HUES64 (cell line): ENCODE results near the gene PPP2R2B.

Experiments
- H3K27ac ChIP-seq: 2 replicates; pipeline ENCODE4 v1.7.0; 2013; ENCODE audit warnings: low read depth, low read length, inconsistent platforms
- H3K27me3 ChIP-seq: 2 replicates; pipeline ENCODE4 v1.6.1; 2013; ENCODE audit warnings: mild to moderate bottlenecking, low read length; ENCODE audit not compliant: insufficient read depth
- H3K36me3 ChIP-seq: 2 replicates; pipeline ENCODE4 v1.6.1; 2013; ENCODE audit warnings: mild to moderate bottlenecking, low read length; ENCODE audit not compliant: insufficient read depth
- H3K4me1 ChIP-seq: 2 replicates; pipeline ENCODE4 v1.6.1; 2013; ENCODE audit warnings: mild to moderate bottlenecking, low read length, moderate library complexity; ENCODE audit not compliant: insufficient read depth
- H3K4me3 ChIP-seq: 2 replicates; pipeline ENCODE4 v1.5.1; 2013; ENCODE audit warnings: mild to moderate bottlenecking, low read length, moderate library complexity
- H3K9ac ChIP-seq: 2 replicates; pipeline ENCODE4 v1.6.1; 2013; ENCODE audit warnings: mild to moderate bottlenecking, low read depth, low read length
- H3K9me3 ChIP-seq: 2 replicates; pipeline ENCODE4 v1.6.1; 2013; ENCODE audit warnings: low read depth, low read length; ENCODE audit not compliant: insufficient read depth
- WGBS: fragments of 150-250, 120-280 bp; methylation state at CpG from one replicate; pipeline ENCODE4 v1.1.7; 2013; ENCODE audit warnings: missing lambda C conversion rate; 5-methylcytosine and 5-hydroxymethylcytosine counted together

PPP2R2B gene

GRCh38 chr5:146884066-146884626 lies 5.6 kb upstream of the PPP2R2B start:
- Histone ChIP-seq H3K4me3 (no peak overlapping the region), H3K4me1 (peaks cover 21% of the 10 kb centered on the region), H3K9ac (no peak overlapping the region), H3K27me3 (peaks cover 16% of the 10 kb centered on the region), H3K36me3 (no peaks in the 10 kb centered on the region), H3K27ac (no peak overlapping the region), H3K9me3 (no peaks in the 10 kb centered on the region)
- WGBS, result 93% methylated on average over 4 of the region's 5 CpGs

GRCh38 chr5:146883511-146883910 lies 5.0 kb upstream of the PPP2R2B start:
- Histone ChIP-seq H3K36me3 (no peaks in the 10 kb centered on the region), H3K4me3 (no peak overlapping the region), H3K27ac (no peak overlapping the region), H3K27me3 (peaks cover 22% of the 10 kb centered on the region), H3K4me1 (peaks cover 17% of the 10 kb centered on the region), H3K9ac (no peak overlapping the region), H3K9me3 (no peaks in the 10 kb centered on the region)
- WGBS, result 100% methylated on average over 1 of the region's 2 CpGs

- whole genome bisulfite sequencing, result 89% methylated on average over 6 of the region's 7 CpGs
- Histone ChIP-seq H3K4me1 (peaks cover 21% of the 10 kb centered on the region), H3K27ac (no peak overlapping the region), H3K27me3 (peaks cover 46% of the 10 kb centered on the region), H3K4me3 (no peak overlapping the region), H3K36me3 (no peaks in the 10 kb centered on the region), H3K9ac (no peak overlapping the region), H3K9me3 (no peaks in the 10 kb centered on the region)
Observed at GRCh38 chr5:146880966-146881365, 2.4 kb upstream of the PPP2R2B start.

GRCh38 chr5:146877783-146878475 lies 628 bp downstream of the PPP2R2B start:
- peak overlapping the region; percentile 67 for H3K4me3 ChIP-seq
- WGBS, result under 1% methylated on average over 59 of the region's 59 CpGs
- no peaks in the 10 kb centered on the region for H3K36me3 ChIP-seq
- H3K9me3 ChIP-seq, result no peaks in the 10 kb centered on the region
- peaks cover 53% of the 10 kb centered on the region for H3K27me3 ChIP-seq
- H3K4me1 ChIP-seq, result peaks cover 45% of the 10 kb centered on the region
- no peak overlapping the region for H3K27ac ChIP-seq
- H3K9ac ChIP-seq, result peak overlapping the region; percentile 47

GRCh38 chr5:146877178-146877681 lies 1.3 kb downstream of the PPP2R2B start:
- peaks cover 53% of the 10 kb centered on the region for H3K27me3 ChIP-seq
- no peak overlapping the region for H3K27ac ChIP-seq
- WGBS, result 3% methylated on average over 14 of the region's 14 CpGs
- H3K9me3 ChIP-seq, result no peaks in the 10 kb centered on the region
- H3K4me3 ChIP-seq, result peak overlapping the region; percentile 67
- H3K4me1 ChIP-seq, result peaks cover 51% of the 10 kb centered on the region
- peak overlapping the region; percentile 47 for H3K9ac ChIP-seq
- no peaks in the 10 kb centered on the region for H3K36me3 ChIP-seq

GRCh38 chr5:146873186-146873917 lies 5.2 kb downstream of the PPP2R2B start:
- 92% methylated on average over 7 of the region's 7 CpGs for WGBS
- H3K9ac ChIP-seq, result no peak overlapping the region
- H3K9me3 ChIP-seq, result no peaks in the 10 kb centered on the region
- H3K4me1 ChIP-seq, result peaks cover 59% of the 10 kb centered on the region
- peaks cover 3% of the 10 kb centered on the region; the same call in 1 of the 2 replicates for H3K36me3 ChIP-seq
- H3K4me3 ChIP-seq, result no peak overlapping the region
- H3K27ac ChIP-seq, result no peak overlapping the region
- peaks cover 29% of the 10 kb centered on the region for H3K27me3 ChIP-seq

GRCh38 chr5:146872188-146872587 lies 6.4 kb downstream of the PPP2R2B start:
- 21% methylated on average over 1 of the region's 1 CpG for WGBS
- Histone ChIP-seq H3K9me3 (no peaks in the 10 kb centered on the region), H3K27me3 (peaks cover 20% of the 10 kb centered on the region), H3K4me3 (peak overlapping the region; percentile 6; the same call in 1 of the 2 replicates), H3K36me3 (peaks cover 3% of the 10 kb centered on the region; the same call in 1 of the 2 replicates), H3K27ac (peak overlapping the region; percentile 58; the same call in 1 of the 2 replicates), H3K4me1 (peaks cover 59% of the 10 kb centered on the region), H3K9ac (no peak overlapping the region)

- Histone ChIP-seq H3K27ac (no peak overlapping the region), H3K9ac (no peak overlapping the region), H3K27me3 (no peaks in the 10 kb centered on the region), H3K4me3 (no peak overlapping the region), H3K36me3 (peaks cover 3% of the 10 kb centered on the region; the same call in 1 of the 2 replicates), H3K9me3 (no peaks in the 10 kb centered on the region), H3K4me1 (peaks cover 20% of the 10 kb centered on the region)
- 100% methylated on average over 1 of the region's 1 CpG for WGBS
Observed at GRCh38 chr5:146867996-146868708, 10.4 kb downstream of the PPP2R2B start.

- Histone ChIP-seq H3K4me3 (no peak overlapping the region), H3K9ac (no peak overlapping the region), H3K27ac (no peak overlapping the region), H3K36me3 (peaks cover 3% of the 10 kb centered on the region; the same call in 1 of the 2 replicates), H3K27me3 (no peaks in the 10 kb centered on the region), H3K4me1 (peaks cover 1% of the 10 kb centered on the region), H3K9me3 (no peaks in the 10 kb centered on the region)
- 100% methylated on average over 1 of the region's 2 CpGs for WGBS
Observed at GRCh38 chr5:146866263-146866662, 12.3 kb downstream of the PPP2R2B start.

GRCh38 chr5:146862641-146863040 lies 15.9 kb downstream of the PPP2R2B start:
- 93% methylated on average over 1 of the region's 1 CpG for WGBS
- no peak overlapping the region for H3K4me3 ChIP-seq
- no peaks in the 10 kb centered on the region for H3K9me3 ChIP-seq
- peaks cover 8% of the 10 kb centered on the region; the same call in 1 of the 2 replicates for H3K4me1 ChIP-seq
- H3K9ac ChIP-seq, result no peak overlapping the region
- H3K27ac ChIP-seq, result no peak overlapping the region
- no peaks in the 10 kb centered on the region for H3K27me3 ChIP-seq
- no peaks in the 10 kb centered on the region for H3K36me3 ChIP-seq
